GM12878 (cell line): Measurements from ENCODE around the gene KRT33A. TPM values are rescaled to one million over a fixed set of nuclear protein-coding genes. Genes with fewer than 3 reads are reported as not detected.

Experiments
- ATAC-seq: fragments of 200-7000 bp; cut with Tn5 transposase; 3 replicates; pipeline ENCODE4 v1.9.1; 2020; ENCODE audit warnings: mild to moderate bottlenecking, moderate library complexity
- BruUV-seq: library from RNA; stranded (reverse); fragments of 400-500 nt; replicated peaks from 2 replicates; lab custom pipeline; 2021; lab: Mats Ljungman, UMichigan
- CTCF ChIA-PET: fragments of 300-600 bp; sonication (Branson Sonifier 250); formaldehyde crosslinking; extraction: SDS; loops from one replicate; lab custom pipeline; 2021; ENCODE audit warnings: inconsistent platforms; lab: Yijun Ruan, JAX
- POLR2A ChIA-PET: fragments of 350-600 bp; formaldehyde crosslinking; extraction: SDS; loops from one replicate; lab custom pipeline; 2021; ENCODE audit warnings: inconsistent platforms; lab: Charles Lee
- RAD21 ChIA-PET: fragments of 300-600 bp; sonication (Branson Sonifier 250); formaldehyde crosslinking; loops from one replicate; lab custom pipeline; 2023; ENCODE audit warnings: antibody characterized with exemption; ENCODE audit not compliant: unreplicated experiment; lab: Charles Lee
- SMC1A ChIA-PET: fragments of 300-600 bp; sonication (Branson Sonifier 250); formaldehyde crosslinking; loops from one replicate; lab custom pipeline; 2023; ENCODE audit not compliant: unreplicated experiment, uncharacterized antibody; lab: Charles Lee
- DNase-seq: peaks from one replicate; pipeline ENCODE4 v3.0.0-alpha.2; 2011; ENCODE audit warnings: low read depth, low spot score
- FAIRE-seq: peaks from 3 replicates; lab custom pipeline; 2011; peaks lifted over from hg19 to GRCh38; lab: Jason Lieb, UNC
- H2AFZ ChIP-seq: 2 replicates; pipeline ENCODE4 v1.6.0; 2011; ENCODE audit warnings: low read depth, low read length, control low read depth; ENCODE audit not compliant: control insufficient read depth
- H3K27ac ChIP-seq: 2 replicates; pipeline ENCODE4 v1.5.1; 2011; ENCODE audit warnings: control low read depth; ENCODE audit not compliant: control insufficient read depth, insufficient read depth
- H3K27me3 ChIP-seq, 2 experiments: replicated peaks in 1 of 2; 2 replicates each; pipeline versions ENCODE4 v1.6.0 to v1.6.1; 2011; ENCODE audit warnings: low read length in 1 of 2; ENCODE audit not compliant: control insufficient read depth in 2 of 2, insufficient read depth in 2 of 2
- H3K36me3 ChIP-seq, 2 experiments: 2 replicates each; pipeline ENCODE4 v1.5.1; 2011; ENCODE audit warnings: low read length in 1 of 2; ENCODE audit not compliant: control insufficient read depth in 2 of 2, insufficient read depth in 2 of 2
- H3K4me1 ChIP-seq: 2 replicates; pipeline ENCODE4 v1.6.1; 2011; ENCODE audit warnings: mild to moderate bottlenecking, low read length, moderate library complexity, mixed read lengths; ENCODE audit not compliant: control insufficient read depth, insufficient read depth
- H3K4me2 ChIP-seq: 2 replicates; pipeline ENCODE4 v1.6.0; 2011; ENCODE audit warnings: control low read depth; ENCODE audit not compliant: control insufficient read depth, insufficient read depth
- H3K4me3 ChIP-seq: fragments of 200-600 bp; sonication (generic); 2 replicates; pipeline ENCODE4 v1.5.1; 2016
- H3K79me2 ChIP-seq: 2 replicates; pipeline ENCODE4 v1.6.0; 2011; ENCODE audit warnings: low read length; ENCODE audit not compliant: control insufficient read depth, insufficient read depth
- H3K9ac ChIP-seq: 2 replicates; pipeline ENCODE4 v1.8.0; 2011; ENCODE audit warnings: low read length, control low read depth, mixed read lengths; ENCODE audit not compliant: control insufficient read depth, insufficient read depth
- H3K9me3 ChIP-seq: replicated peaks from 3 replicates; pipeline ENCODE4 v1.5.1; 2011; ENCODE audit warnings: mild to moderate bottlenecking, low read length; ENCODE audit not compliant: control insufficient read depth, insufficient read depth
- H4K20me1 ChIP-seq: 2 replicates; pipeline ENCODE4 v1.6.0; 2011; ENCODE audit not compliant: control insufficient read depth, insufficient read depth
- EED ChIP-seq: sonication (generic); IDR thresholded peaks from 2 replicates; pipeline ENCODE4 v1.6.1; 2016; ENCODE audit warnings: antibody characterized with exemption, low read depth
- EGR1 ChIP-seq, 2 experiments: IDR thresholded peaks; 1 replicate in 1 of 2; 2 replicates in 1 of 2; pipeline ENCODE4 v1.6.1; 2011 to 2012; ENCODE audit warnings: low read depth in 2 of 2, low read length in 2 of 2, borderline replicate concordance in 1 of 2, mild to moderate bottlenecking in 1 of 2, moderate library complexity in 1 of 2
- FOXM1 ChIP-seq: IDR thresholded peaks from 2 replicates; pipeline ENCODE4 v1.6.1; 2012; ENCODE audit warnings: low read depth, mild to moderate bottlenecking, inconsistent platforms, low read length, moderate library complexity
- IRF3 ChIP-seq: fragments of 450-650 bp; IDR thresholded peaks from 2 replicates; pipeline ENCODE4 v1.6.1; 2014; ENCODE audit warnings: mild to moderate bottlenecking
- MEF2B ChIP-seq: fragments of 450-650 bp; IDR thresholded peaks from 2 replicates; pipeline ENCODE4 v1.6.1; 2018; ENCODE audit warnings: mild to moderate bottlenecking, moderate library complexity; ENCODE audit not compliant: partially characterized antibody, poor library complexity, severe bottlenecking
- MYB ChIP-seq: fragments of 150-350 bp; IDR thresholded peaks from 2 replicates; pipeline ENCODE4 v1.6.1; 2014; ENCODE audit warnings: mild to moderate bottlenecking, low read depth, low read length, borderline replicate concordance
- NFIC ChIP-seq: IDR thresholded peaks from 2 replicates; pipeline ENCODE4 v1.6.1; 2012; ENCODE audit warnings: low read depth, mild to moderate bottlenecking, inconsistent platforms, low read length, moderate library complexity
- POLR2AphosphoS5 ChIP-seq: IDR thresholded peaks from 2 replicates; pipeline ENCODE4 v1.6.1; 2011; ENCODE audit warnings: mild to moderate bottlenecking, low read length, inconsistent platforms
- RCOR1 ChIP-seq: conservative IDR thresholded peaks from 2 replicates; pipeline ENCODE4 v1.6.1; 2012; ENCODE audit warnings: low read depth, low read length, improper control_type of control experiment
- TCF12 ChIP-seq: IDR thresholded peaks from 2 replicates; pipeline ENCODE4 v1.6.1; 2011; ENCODE audit warnings: low read depth, mild to moderate bottlenecking, low read length
- ZNF217 ChIP-seq: fragments of 450-650 bp; IDR thresholded peaks from 2 replicates; pipeline ENCODE4 v1.6.1; 2017; ENCODE audit warnings: antibody characterized with exemption, mild to moderate bottlenecking
- WGBS: methylation state at CpG from one replicate; pipeline ENCODE4 v1.1.6; 2016; ENCODE audit warnings: low lambda C conversion rate; ENCODE audit not compliant: insufficient replicate concordance, insufficient coverage; ENCODE audit errors: missing lambda C conversion rate; 5-methylcytosine and 5-hydroxymethylcytosine counted together
- in situ Hi-C: fragments of 300-500 bp; cut with MboI; formaldehyde crosslinking; loops from 9 replicates; pipeline ENCODE4 v1.14.3; 2018; ENCODE audit warnings: mixed read lengths
- intact Hi-C: fragments of 100-400 bp; cut with micrococcal nuclease; formaldehyde crosslinking; loops from one replicate; pipeline ENCODE4 v1.14.2; 2022; ENCODE audit not compliant: unreplicated experiment
- polyA plus RNA-seq, 11 experiments: library from polyadenylated mRNA; depleted of rRNA in 4 of 11; unstranded in 6 of 11; stranded (reverse) in 5 of 11; fragments of >200 nt; fragmentation: Nextera tagmentation in 4 of 11; fragmentation: Illumina TruSeq in 1 of 11; extraction: Ambion mirVana in 4 of 11; extraction: Trizol in 1 of 11; gene quantifications; 1 replicate in 1 of 11; 2 replicates in 10 of 11; pipeline versions ENCODE4 v1.2.1 to v1.2.3, GENCODE V29; 2011 to 2016; ENCODE audit warnings: inconsistent platforms in 2 of 11, missing spikeins in 2 of 11, low read depth in 1 of 11
- total RNA-seq, 4 experiments: library from RNA; depleted of rRNA in 3 of 4; stranded (reverse); fragments of >200 nt in 3 of 4; fragmentation: Illumina TruSeq in 1 of 4; extraction: Trizol in 1 of 4; gene quantifications; 2 replicates each; pipeline versions ENCODE4 v1.2.1 to v1.2.3, GENCODE V29; 2013 to 2021
- TF ChIP-seq, protein P1 (sequence below): fragments of 450-650 bp; IDR thresholded peaks from 2 replicates; pipeline ENCODE4 v1.6.1; 2016; ENCODE audit warnings: mild to moderate bottlenecking, moderate library complexity, borderline replicate concordance
- TF ChIP-seq, protein P2 (sequence below): fragments of 450-650 bp; IDR thresholded peaks from 2 replicates; pipeline ENCODE4 v1.6.1; 2016; ENCODE audit warnings: mild to moderate bottlenecking
- TF ChIP-seq, protein P3 (sequence below): fragments of 450-650 bp; formaldehyde crosslinking; IDR thresholded peaks from 2 replicates; pipeline ENCODE4 v1.4.0; 2020; ENCODE audit warnings: mild to moderate bottlenecking, moderate library complexity

Gene KRT33A
- total and polyA plus RNA-seq, 10 of the 15 experiments (the other 5 are each of a cell fraction or from before 2014, with no cell fraction given): not detected

DNA sequence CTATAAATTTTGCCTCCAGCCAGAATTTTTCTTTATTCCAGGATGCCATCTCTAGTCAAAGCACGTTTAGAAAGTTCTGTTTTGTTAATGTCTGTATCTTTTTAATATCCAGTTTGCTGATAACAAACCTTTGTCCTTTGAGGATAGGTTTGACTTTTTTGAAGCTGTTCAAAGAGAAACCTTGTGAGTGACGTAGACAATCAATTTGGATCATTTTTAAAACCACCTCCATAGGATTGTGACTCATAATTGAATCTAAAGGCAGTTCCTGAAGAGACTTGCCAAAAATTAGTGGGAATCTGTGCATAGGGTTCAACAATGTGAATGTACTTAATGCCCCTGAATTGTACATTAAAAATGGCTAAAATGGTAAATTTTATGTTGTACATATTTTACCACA, 40.9 kb upstream of the KRT33A start:
- no peak for FAIRE-seq
- in situ Hi-C loops (no loop called here), intact Hi-C loops (no loop called here)
- BruUV-seq: no TSS peak
- Histone ChIP-seq H3K27me3 (peaks cover 0 to 2% of the 10 kb centered on the region in 2 experiments; a peak in 2 of 4 replicates), H3K9me3 (no peaks in the 10 kb centered on the region; the same call in 2 of the 3 replicates), H2AFZ (no peak overlapping the region), H4K20me1 (no peaks in the 10 kb centered on the region), H3K4me1 (no peaks in the 10 kb centered on the region), H3K36me3 (no peaks in the 10 kb centered on the region), H3K4me2 (no peak overlapping the region), H3K9ac (no peak overlapping the region), H3K79me2 (no peaks in the 10 kb centered on the region), H3K27ac (no peak overlapping the region), H3K4me3 (no peak overlapping the region)
- 0% methylated on average over 2 of the region's 2 CpGs for WGBS
- TF ChIP-seq POLR2AphosphoS5 (no peak), TCF12 (no peak), EED (no peak), NFIC (no peak), FOXM1 (no peak), EGR1 (IDR thresholded peaks at IDR 0.05; ENCODE audit: borderline replicate concordance in 1 of 2, low read depth in 2 of 2, low read length in 2 of 2) (no peak), IRF3 (no peak), ZNF217 (no peak), MYB (no peak), RCOR1 (no peak), MEF2B (no peak)
- TF ChIP-seq, protein P1, sequence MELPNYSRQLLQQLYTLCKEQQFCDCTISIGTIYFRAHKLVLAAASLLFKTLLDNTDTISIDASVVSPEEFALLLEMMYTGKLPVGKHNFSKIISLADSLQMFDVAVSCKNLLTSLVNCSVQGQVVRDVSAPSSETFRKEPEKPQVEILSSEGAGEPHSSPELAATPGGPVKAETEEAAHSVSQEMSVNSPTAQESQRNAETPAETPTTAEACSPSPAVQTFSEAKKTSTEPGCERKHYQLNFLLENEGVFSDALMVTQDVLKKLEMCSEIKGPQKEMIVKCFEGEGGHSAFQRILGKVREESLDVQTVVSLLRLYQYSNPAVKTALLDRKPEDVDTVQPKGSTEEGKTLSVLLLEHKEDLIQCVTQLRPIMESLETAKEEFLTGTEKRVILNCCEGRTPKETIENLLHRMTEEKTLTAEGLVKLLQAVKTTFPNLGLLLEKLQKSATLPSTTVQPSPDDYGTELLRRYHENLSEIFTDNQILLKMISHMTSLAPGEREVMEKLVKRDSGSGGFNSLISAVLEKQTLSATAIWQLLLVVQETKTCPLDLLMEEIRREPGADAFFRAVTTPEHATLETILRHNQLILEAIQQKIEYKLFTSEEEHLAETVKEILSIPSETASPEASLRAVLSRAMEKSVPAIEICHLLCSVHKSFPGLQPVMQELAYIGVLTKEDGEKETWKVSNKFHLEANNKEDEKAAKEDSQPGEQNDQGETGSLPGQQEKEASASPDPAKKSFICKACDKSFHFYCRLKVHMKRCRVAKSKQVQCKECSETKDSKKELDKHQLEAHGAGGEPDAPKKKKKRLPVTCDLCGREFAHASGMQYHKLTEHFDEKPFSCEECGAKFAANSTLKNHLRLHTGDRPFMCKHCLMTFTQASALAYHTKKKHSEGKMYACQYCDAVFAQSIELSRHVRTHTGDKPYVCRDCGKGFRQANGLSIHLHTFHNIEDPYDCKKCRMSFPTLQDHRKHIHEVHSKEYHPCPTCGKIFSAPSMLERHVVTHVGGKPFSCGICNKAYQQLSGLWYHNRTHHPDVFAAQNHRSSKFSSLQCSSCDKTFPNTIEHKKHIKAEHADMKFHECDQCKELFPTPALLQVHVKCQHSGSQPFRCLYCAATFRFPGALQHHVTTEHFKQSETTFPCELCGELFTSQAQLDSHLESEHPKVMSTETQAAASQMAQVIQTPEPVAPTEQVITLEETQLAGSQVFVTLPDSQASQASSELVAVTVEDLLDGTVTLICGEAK: no peak
- TF ChIP-seq, protein P2, sequence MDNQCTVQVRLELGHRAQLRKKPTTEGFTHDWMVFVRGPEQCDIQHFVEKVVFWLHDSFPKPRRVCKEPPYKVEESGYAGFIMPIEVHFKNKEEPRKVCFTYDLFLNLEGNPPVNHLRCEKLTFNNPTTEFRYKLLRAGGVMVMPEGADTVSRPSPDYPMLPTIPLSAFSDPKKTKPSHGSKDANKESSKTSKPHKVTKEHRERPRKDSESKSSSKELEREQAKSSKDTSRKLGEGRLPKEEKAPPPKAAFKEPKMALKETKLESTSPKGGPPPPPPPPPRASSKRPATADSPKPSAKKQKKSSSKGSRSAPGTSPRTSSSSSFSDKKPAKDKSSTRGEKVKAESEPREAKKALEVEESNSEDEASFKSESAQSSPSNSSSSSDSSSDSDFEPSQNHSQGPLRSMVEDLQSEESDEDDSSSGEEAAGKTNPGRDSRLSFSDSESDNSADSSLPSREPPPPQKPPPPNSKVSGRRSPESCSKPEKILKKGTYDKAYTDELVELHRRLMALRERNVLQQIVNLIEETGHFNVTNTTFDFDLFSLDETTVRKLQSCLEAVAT: no peak
- TF ChIP-seq, protein P3, sequence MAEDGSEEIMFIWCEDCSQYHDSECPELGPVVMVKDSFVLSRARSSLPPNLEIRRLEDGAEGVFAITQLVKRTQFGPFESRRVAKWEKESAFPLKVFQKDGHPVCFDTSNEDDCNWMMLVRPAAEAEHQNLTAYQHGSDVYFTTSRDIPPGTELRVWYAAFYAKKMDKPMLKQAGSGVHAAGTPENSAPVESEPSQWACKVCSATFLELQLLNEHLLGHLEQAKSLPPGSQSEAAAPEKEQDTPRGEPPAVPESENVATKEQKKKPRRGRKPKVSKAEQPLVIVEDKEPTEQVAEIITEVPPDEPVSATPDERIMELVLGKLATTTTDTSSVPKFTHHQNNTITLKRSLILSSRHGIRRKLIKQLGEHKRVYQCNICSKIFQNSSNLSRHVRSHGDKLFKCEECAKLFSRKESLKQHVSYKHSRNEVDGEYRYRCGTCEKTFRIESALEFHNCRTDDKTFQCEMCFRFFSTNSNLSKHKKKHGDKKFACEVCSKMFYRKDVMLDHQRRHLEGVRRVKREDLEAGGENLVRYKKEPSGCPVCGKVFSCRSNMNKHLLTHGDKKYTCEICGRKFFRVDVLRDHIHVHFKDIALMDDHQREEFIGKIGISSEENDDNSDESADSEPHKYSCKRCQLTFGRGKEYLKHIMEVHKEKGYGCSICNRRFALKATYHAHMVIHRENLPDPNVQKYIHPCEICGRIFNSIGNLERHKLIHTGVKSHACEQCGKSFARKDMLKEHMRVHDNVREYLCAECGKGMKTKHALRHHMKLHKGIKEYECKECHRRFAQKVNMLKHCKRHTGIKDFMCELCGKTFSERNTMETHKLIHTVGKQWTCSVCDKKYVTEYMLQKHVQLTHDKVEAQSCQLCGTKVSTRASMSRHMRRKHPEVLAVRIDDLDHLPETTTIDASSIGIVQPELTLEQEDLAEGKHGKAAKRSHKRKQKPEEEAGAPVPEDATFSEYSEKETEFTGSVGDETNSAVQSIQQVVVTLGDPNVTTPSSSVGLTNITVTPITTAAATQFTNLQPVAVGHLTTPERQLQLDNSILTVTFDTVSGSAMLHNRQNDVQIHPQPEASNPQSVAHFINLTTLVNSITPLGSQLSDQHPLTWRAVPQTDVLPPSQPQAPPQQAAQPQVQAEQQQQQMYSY: no peak
- POLR2A ChIA-PET: no interaction called here
- RAD21 ChIA-PET: no interaction called here
- ATAC-seq: no peak
- CTCF ChIA-PET: interaction anchor here (1.2 kb wide), 1 partner anchor 69 kb away, joined by 3 read pairs; no protein-coding TSS in a partner anchor
- no peak for DNase-seq
- SMC1A ChIA-PET: interaction anchor here (0.8 to 1.5 kb wide), 4 partner anchors 9 to 439 kb away, joined by 3 read pairs; partner anchors contain the start of gene KRT34
